Activated CD8-positive, alpha-beta memory T cell treated with anti-CD3 and anti-CD28 coated beads, Interleukin-2, amount 50 U/mL, for 4 hours (primary cell): ENCODE results near the gene SPA17.

Experiments used
- DNase-seq: peaks from one replicate; pipeline ENCODE4 v3.0.0-alpha.2; 2020

The SPA17 gene

GRCh38 chr11:124663861-124664260 lies 9.8 kb upstream of the SPA17 start:
- DNase-seq: no peak

DNA sequence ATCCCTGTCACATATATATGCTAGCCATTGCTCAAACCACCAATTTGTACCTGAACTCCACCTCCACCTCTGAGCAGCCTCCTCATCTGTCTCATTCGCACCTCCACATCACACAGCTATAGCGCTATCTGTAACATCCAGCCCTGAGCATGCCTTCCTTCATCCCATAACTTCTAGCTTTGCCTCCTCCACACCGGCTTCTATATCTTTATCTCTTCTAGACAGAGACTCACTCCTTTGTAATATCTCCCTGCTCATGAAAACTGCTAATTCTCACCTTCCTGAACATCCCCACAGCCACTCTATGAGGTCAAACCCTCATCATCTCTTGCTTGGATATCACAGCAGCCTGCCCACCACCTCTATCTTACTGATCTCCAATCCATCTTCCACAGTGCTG lies 6.1 kb upstream of the SPA17 start:
- no peak for DNase-seq

DNA sequence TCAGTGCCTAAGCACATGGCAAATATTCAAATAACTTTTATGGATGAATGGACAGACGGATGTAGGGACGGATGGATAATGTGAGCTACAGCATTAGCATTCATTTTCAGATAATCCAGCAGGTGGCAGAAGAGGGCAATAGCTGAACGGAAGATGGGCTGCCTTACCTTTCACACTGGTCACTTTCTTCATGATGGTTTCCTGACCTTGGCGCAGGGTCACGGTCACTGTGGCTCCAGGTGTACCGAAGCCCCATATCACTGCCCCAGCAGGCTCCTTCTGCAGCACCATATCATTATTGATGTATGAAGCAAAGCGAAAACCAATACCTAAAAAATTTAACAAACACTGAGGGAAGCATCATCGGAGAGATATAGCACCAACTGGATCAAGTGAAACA lies 4.5 kb upstream of the SPA17 start:
- peak; percentile 27 for DNase-seq

GRCh38 chr11:124670732-124671131 lies 3.0 kb upstream of the SPA17 start:
- DNase-seq: peak; percentile 31

DNA sequence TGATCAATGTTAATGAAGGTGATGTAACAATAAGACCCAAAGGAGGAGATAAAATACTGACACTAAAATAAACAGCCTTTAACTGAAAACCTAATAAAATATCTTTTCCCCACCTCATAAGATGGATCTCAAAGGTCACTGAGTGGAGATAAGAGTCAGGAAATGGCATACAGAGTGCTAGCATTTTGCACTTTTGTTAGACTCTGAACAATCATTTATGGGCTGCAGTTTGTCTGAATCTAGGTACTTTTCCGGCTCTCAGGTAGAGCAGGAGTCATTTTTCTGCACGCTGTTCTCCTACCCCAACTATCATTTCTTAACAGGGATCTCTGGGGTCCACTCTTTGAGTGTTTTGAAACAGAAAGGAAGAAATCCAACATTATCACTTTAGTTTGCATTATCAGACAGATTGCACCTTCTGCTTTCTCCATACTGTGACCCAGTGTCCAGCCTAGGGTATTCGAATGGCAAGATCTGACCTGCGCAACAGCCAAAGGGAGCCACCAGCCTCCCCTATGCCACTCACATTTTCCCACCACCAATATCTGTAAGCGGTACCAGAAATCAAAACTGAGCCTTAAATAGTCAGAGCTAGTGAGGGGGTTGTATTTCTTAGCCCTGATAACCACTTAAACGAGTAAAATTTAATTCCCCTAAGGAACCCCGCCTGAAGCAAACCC lies 1.0 kb upstream of the SPA17 start:
- DNase-seq: no peak

DNA sequence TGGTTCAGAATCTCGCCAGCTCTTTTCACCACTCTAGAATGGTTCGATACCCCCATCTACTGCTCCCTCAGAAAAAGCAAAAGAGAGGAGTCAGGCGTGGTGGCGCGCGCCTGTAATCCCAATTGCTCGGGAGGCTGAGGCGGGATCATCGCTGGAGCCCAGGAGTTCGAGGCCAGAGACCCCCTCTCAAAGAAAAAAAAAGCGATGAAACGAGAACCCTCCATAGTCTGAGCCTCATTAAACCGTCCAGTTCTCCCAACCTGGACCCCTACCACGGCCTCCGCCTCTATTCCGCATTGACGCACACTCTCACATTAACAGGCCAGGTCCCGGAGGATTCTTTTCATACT lies 439 bp downstream of the SPA17 start:
- no peak for DNase-seq

DNA sequence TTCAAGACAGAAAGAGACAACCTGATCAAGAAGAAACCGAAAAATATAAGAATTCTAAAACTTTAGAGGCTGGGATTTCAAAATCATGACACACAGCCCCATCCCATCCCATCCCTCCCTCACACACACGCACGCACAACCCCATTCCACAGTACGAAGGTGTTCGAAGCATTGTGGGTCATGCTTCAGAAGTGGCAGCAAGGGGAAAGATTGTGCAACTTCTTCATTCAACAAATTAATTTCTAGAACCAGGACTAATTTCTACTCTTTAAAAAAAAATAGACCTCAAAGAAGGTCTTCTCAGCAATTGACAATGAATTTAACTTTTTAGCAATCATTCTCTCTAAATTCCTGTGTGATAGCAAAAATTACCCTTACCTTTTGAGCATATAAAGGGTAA lies 867 bp downstream of the SPA17 start:
- no peak for DNase-seq

DNA sequence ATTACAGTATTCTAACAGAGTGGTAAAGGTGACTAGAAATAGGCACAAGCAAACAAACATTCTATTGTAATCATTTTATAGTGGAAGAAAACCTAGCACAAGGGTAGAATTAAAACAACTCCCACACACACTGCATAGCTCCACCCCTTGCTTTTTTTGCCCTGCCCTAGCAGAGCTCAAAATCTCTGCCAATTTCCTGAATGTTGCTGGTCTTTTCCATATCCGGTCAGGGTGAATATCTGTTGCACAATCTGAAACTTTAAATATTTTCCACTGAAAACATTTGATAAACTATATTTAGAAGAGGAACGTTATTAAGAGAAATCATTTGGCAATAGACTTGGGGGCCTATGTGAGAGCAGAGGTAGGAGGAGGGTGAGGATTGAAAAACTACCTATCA lies 2.7 kb downstream of the SPA17 start:
- no peak for DNase-seq

GRCh38 chr11:124678416-124678815 lies 4.7 kb downstream of the SPA17 start:
- no peak for DNase-seq

- DNase-seq: no peak
Measured at GRCh38 chr11:124681421-124681820, 7.7 kb downstream of the SPA17 start.

DNA sequence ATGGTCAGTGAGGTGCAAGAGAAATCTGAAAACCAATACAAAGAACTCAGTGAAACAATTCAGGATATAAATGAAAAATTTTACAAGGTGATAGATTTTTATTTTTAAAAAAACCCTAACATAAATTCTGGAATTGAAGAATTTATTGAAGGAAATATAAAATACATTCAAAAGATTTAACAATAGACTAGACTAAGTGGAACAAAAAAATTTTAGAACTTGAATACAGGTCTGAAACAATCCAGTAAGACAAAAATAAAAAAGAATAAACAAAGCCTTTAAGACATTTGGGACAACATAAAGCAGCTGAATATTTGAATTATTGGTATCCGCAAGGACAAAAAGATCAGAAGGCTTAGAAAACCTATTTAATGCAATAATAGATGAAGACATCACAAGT lies 8.7 kb downstream of the SPA17 start:
- DNase-seq: no peak

DNA sequence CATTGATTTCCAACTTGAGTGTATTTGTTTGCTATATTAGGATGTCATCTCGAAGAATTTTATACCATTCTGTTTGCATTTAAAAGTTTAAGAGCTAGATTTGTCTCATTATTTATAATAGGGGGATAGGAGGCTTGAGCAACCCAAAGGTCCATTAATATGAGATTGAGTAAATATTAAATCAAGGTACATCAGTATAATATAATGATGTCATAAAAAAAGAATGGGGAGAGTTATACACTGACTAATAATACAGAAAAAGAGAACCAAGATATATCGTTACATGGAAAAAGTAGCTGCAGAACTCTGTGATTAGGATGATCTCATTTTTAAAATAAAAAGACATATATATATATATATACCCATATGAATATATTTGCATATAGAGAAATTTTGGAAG lies 19.4 kb downstream of the SPA17 start:
- DNase-seq: no peak

DNA sequence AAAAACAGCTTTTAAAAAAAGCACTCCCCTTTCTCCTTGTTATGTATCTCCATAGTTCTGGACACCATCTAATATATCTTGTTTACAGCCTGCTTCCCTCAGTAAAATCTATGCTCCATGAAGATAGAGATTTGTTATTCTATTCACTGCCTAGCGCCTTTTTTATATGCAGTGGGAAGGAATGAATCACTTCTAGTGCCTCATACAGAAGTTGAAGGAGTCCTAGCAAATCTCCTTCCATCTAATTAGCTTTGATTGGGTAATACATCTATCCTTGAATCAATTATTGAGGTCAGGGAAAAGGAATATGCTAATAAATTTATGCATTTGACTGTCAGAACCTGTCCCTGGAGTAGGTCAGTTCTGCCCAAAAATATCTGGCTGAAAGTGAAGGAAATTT lies 25.8 kb downstream of the SPA17 start:
- no peak for DNase-seq

- DNase-seq: no peak
Measured at GRCh38 chr11:124700028-124700427, 26.3 kb downstream of the SPA17 start.

GRCh38 chr11:124707829-124708228 lies 34.1 kb downstream of the SPA17 start:
- no peak for DNase-seq

DNA sequence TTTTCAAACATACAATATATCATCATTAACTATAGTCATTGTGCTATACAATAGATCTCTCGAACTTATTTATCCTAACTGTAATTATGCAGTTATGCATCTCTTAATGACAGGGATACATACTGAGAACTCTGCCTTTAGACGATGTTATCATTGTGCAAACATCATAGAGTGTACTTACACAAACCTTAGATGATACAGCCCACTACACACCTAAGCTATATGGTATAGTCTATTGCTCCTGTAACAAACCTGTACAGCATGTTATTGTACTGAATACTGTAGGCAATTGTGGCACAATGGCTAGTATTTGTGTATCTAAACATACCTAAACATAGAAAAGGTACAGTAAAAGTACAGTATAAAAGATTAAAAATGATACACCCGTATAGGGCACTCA lies 38.7 kb downstream of the SPA17 start:
- no peak for DNase-seq

GRCh38 chr11:124716591-124716990 lies 42.9 kb downstream of the SPA17 start:
- DNase-seq: no peak

DNA sequence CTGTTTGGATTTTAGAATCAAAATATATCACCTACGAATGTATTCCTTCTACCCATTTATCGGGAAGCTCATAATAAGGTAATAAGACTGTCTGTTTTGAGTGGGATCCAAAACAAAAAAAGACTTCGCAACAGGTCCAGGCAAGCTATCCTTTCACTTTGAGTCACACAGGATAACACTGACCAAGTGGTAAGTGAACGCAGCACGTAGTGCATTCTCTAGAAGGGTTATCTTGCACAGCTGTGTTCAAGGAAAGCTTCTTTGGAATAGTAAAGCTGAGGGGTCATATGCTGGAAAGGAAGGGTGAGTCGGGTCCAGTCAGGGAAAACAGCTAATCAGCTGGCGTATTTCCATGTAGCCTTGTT lies 43.7 kb downstream of the SPA17 start:
- no peak for DNase-seq

GRCh38 chr11:124717786-124718651 lies 44.3 kb downstream of the SPA17 start:
- peak; percentile 24 for DNase-seq

GRCh38 chr11:124718801-124719200 lies 45.1 kb downstream of the SPA17 start:
- DNase-seq: no peak

GRCh38 chr11:124719534-124719933 lies 45.8 kb downstream of the SPA17 start:
- DNase-seq: no peak

DNA sequence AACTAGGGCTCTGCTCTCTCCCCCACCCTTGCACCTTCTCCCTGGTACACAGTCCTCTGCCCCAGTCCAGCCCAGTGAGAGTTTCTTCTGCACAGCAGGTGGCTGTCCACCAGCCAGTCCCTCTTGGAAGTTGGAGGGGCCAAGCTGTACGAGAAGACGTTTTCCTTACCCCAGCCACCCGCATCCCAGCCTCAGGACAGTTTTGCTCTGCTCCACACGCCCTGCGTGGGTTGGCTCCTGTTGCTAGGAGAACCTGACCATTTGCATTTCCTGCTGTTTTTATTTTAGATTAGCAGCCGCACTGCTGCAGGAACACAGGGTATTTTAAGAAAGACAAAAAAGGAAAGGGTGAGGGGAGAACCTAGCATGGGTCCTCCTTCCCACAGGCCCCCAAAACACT lies 48.5 kb downstream of the SPA17 start:
- DNase-seq: no peak

- DNase-seq: no peak
Measured at GRCh38 chr11:124724979-124725718, 51.4 kb downstream of the SPA17 start.

DNA sequence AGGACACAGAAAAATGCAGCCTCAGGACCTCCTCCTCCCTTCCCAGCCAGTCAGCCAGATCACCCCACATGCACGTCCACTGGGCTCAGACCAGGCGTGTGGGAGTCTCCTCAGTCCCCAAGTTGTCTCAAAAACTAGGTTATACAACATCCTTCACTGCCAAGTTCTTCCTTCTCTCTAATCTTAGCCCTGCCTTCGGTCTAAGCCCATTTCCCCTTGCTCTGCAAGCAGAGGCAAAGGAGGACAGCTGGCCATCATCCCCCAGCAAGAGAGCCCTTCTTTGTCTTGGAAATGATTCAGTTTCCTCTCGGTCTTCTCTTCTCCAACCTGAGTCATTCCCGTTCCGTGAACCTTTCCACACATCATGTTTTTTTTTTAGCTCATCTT lies 52.0 kb downstream of the SPA17 start:
- no peak for DNase-seq
